ENCODE measurements around the gene KLK12.

DNA sequence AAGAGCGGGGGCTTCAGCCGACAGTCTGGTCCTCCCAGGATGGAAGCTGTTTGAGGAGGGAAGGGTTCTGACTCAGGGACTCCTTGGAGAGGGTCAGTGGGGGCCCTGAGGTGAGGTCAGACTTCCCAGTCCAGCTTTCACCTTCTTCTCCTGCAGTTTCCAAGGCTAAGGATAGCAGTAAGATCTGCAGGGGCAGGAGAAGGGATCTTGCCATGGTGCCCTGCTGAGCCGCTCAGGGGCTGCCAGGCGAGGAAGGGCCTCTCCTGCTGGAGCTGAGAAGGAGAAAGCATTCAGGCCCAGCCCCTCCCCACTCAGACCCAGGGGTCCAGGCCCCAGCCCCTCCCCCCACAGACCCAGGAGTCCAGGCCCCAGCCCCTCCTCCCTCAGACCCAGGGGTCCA lies 52.6 kb downstream of the KLK12 start:
- no peak for TF ChIP-seq POLR2A (IDR thresholded peaks at IDR 0.05)
- no peak for TF ChIP-seq CTCF (IDR thresholded peaks at IDR 0.05)

Measured in heart left ventricle (tissue), 13 donors.